HL-60 (cell line): ENCODE measurements around the gene LRP5.

Source experiments
- CTCF ChIP-seq: IDR thresholded peaks from one replicate; pipeline ENCODE4 v1.5.1; 2011; ENCODE audit warnings: low read length, control low read depth, inconsistent platforms; ENCODE audit not compliant: insufficient read depth
- POLR2AphosphoS5 ChIP-seq: IDR thresholded peaks from 2 replicates; pipeline ENCODE4 v1.6.1; 2012; ENCODE audit warnings: low read depth
- REST ChIP-seq: IDR thresholded peaks from 2 replicates; pipeline ENCODE4 v1.6.1; 2012; ENCODE audit warnings: low read depth; ENCODE audit not compliant: insufficient replicate concordance
- SPI1 ChIP-seq: IDR thresholded peaks from 2 replicates; pipeline ENCODE4 v1.6.1; 2012; ENCODE audit warnings: low read depth, mild to moderate bottlenecking, borderline replicate concordance

- TF ChIP-seq REST (no peak), CTCF (no peak), POLR2AphosphoS5 (no peak), SPI1 (no peak)
Observed at GRCh38 chr11:68479390-68479789, 167.0 kb downstream of the LRP5 start.
